ENCODE results near the gene C19orf47. TPM values are rescaled to one million over a fixed set of nuclear protein-coding genes. Genes with fewer than 3 reads are reported as not detected.

The C19orf47 gene
- total and polyA plus RNA-seq, 2 donors (not counting 3 experiments of a cell fraction or from before 2014, with no cell fraction given): 16.4 to 27.0 TPM

DNA sequence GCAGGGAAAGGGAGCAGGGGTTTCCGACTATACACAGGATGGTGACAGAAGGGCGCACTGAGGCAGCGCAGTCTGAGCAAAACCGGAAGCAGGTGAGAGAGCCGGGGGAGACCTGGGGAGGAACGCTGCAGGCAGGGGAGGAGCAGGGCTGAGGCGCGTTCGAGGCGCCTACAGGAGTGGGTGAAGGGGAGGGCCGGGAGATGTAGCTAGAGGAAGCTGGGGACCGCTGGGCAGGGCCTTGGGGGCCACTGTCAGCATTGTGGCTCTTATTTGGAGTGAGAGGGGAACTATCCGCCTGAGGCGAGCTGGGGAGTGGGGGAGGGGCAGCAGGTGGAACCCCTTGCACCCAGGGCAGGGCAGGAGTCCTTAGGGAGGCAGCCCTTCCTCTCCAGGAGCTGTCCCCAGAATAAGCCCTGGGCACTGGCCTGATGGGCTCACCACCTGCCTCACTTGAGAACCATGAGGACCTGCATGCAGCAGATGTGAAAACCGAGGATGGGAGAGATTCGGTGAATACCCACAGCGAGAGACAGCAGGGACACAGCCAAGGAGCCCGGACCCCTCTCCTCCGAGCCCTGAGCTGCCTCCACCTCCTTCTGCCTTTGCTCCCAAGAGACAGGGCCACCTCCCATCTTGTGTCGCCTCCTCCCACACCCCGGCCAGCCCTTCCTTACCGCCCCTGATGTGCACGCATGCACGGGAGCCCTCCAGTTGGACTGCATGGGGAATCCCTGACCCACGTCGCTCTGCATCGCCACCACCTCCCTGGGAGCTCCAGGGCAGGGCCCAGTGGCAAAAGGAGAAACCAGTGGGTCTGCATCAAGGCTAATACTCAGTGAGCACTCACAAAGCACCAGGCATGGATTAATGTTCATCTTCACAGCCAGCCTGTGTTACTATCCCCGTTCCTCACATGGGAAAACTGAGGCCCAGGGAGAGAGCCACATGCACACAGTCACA is 73.3 kb downstream of the C19orf47 start:
- Histone ChIP-seq H3K4me2 (ENCODE audit: insufficient read depth, low read length) (no peak overlapping the region), H4K20me1 (replicated peaks; ENCODE audit: control insufficient read depth, extremely low read depth, insufficient read depth, low read length) (no peaks in the 10 kb centered on the region), H3K4me3 (replicated peaks in 1 of 3; ENCODE audit: insufficient read depth in 1 of 3, low read depth in 1 of 3, low read length in 3 of 3) (no peak overlapping the region), H3K27me3 (ENCODE audit: control insufficient read depth in 2 of 2, insufficient read depth in 2 of 2, low read length in 2 of 2) (no peaks in the 10 kb centered on the region), H3K9me3 (replicated peaks; ENCODE audit: control insufficient read depth, insufficient read depth, low read length) (no peaks in the 10 kb centered on the region), H2AFZ (ENCODE audit: low read depth, low read length) (no peak overlapping the region), H3K9ac (replicated peaks; ENCODE audit: extremely low read depth, insufficient read depth, low read length) (no peak overlapping the region), H3K79me2 (ENCODE audit: control insufficient read depth, insufficient read depth, low read length) (peaks cover 82% of the 10 kb centered on the region), H3K4me1 (ENCODE audit: control insufficient read depth, extremely low read depth, insufficient read depth, low read length) (no peaks in the 10 kb centered on the region), H3K36me3 (ENCODE audit: control insufficient read depth in 2 of 2, extremely low read depth in 1 of 2, insufficient read depth in 2 of 2, low read length in 2 of 2) (no peaks in the 10 kb centered on the region), H3K27ac (ENCODE audit: insufficient read depth, low read depth, low read length) (no peak overlapping the region), H3K9me1 (replicated peaks; ENCODE audit: control insufficient read depth, extremely low read depth, insufficient read depth, low read length) (no peaks in the 10 kb centered on the region)
- TF ChIP-seq MYC (IDR thresholded peaks at IDR 0.05; ENCODE audit: low read depth, low read length): no peak
- TF ChIP-seq FOS (IDR thresholded peaks at IDR 0.05; ENCODE audit: borderline replicate concordance, insufficient read depth, low read length): no peak
- TF ChIP-seq JUN (IDR thresholded peaks at IDR 0.05; ENCODE audit: borderline replicate concordance, insufficient read depth, insufficient read length, low read depth): no peak
- TF ChIP-seq, protein P1, sequence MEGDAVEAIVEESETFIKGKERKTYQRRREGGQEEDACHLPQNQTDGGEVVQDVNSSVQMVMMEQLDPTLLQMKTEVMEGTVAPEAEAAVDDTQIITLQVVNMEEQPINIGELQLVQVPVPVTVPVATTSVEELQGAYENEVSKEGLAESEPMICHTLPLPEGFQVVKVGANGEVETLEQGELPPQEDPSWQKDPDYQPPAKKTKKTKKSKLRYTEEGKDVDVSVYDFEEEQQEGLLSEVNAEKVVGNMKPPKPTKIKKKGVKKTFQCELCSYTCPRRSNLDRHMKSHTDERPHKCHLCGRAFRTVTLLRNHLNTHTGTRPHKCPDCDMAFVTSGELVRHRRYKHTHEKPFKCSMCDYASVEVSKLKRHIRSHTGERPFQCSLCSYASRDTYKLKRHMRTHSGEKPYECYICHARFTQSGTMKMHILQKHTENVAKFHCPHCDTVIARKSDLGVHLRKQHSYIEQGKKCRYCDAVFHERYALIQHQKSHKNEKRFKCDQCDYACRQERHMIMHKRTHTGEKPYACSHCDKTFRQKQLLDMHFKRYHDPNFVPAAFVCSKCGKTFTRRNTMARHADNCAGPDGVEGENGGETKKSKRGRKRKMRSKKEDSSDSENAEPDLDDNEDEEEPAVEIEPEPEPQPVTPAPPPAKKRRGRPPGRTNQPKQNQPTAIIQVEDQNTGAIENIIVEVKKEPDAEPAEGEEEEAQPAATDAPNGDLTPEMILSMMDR (IDR thresholded peaks at IDR 0.05; ENCODE audit: extremely low read depth in 1 of 2, insufficient read depth in 1 of 2, low read depth in 1 of 2, low read length in 2 of 2): no peak
- TF ChIP-seq GATA2 (IDR thresholded peaks at IDR 0.05; ENCODE audit: insufficient read depth, insufficient read length, low read depth, low read length): no peak
- dilution Hi-C loops (cut with MboI; ENCODE audit: extremely low pct_ligation_motif_present, low sequenced_read_pairs): no loop called here
- no peak for DNase-seq (ENCODE audit: low read depth, low spot score)
- POLR2A ChIA-PET: no interaction called here
- no TSS peak for BruUV-seq (replicated peaks)
- CTCF ChIA-PET: interaction anchor here (1.3 kb wide), 2 partner anchors 30 to 135 kb away, joined by 5 to 6 read pairs; no protein-coding TSS in a partner anchor
- no peak for FAIRE-seq
- intact Hi-C loops (cut with micrococcal nuclease): no loop called here

Data from endothelial cell of umbilical vein (primary cell).